Cardiac muscle cell (in vitro differentiated cells and primary cell): ENCODE data around the gene LRRC7. TPM values are rescaled to one million over a fixed set of nuclear protein-coding genes. Genes with fewer than 3 reads are reported as not detected.

Experiments
- DNase-seq, 2 donors: peaks; one replicate each; pipeline versions ENCODE4 v3.0.0 to v3.0.0-alpha.2; 2010 to 2017; ENCODE audit warnings: low read depth in 1 of 2, low spot score in 1 of 2
- H3K27ac ChIP-seq: fragments of 200-600 bp; sonication (generic); 2 replicates; pipeline ENCODE4 v1.5.1; 2016
- H3K27me3 ChIP-seq: fragments of 200-600 bp; sonication (generic); 2 replicates; pipeline ENCODE4 v1.6.0; 2016; ENCODE audit warnings: control low read depth
- H3K36me3 ChIP-seq: fragments of 200-600 bp; sonication (generic); 2 replicates; pipeline ENCODE4 v1.5.1; 2016; ENCODE audit warnings: control low read depth
- H3K4me1 ChIP-seq: fragments of 200-600 bp; sonication (generic); 2 replicates; pipeline ENCODE4 v1.8.1; 2017; ENCODE audit warnings: low read depth, mild to moderate bottlenecking, mixed run types
- H3K4me3 ChIP-seq: fragments of 200-600 bp; sonication (generic); 2 replicates; pipeline ENCODE4 v1.5.1; 2016; ENCODE audit warnings: mild to moderate bottlenecking
- H3K9me3 ChIP-seq: fragments of 200-600 bp; sonication (generic); 2 replicates; pipeline ENCODE4 v1.5.1; 2017; ENCODE audit warnings: low read depth, mild to moderate bottlenecking, control low read depth
- CTCF ChIP-seq: IDR thresholded peaks from 2 replicates; pipeline ENCODE4 v1.5.1; 2012; ENCODE audit warnings: low read depth, mild to moderate bottlenecking, low read length
- polyA plus RNA-seq: library from polyadenylated mRNA; unstranded; fragments of >200 nt; fragmentation: Nextera tagmentation; extraction: Ambion mirVana; gene quantifications from 2 replicates; pipeline ENCODE4 v1.2.1, GENCODE V29; 2016
- total RNA-seq: library from RNA; depleted of rRNA; stranded (reverse); fragments of >200 nt; gene quantifications from 2 replicates; pipeline ENCODE4 v1.2.3, GENCODE V29; 2016

LRRC7 gene
- total and polyA plus RNA-seq, 2 experiments from 2014 or later: 0.09 TPM; not detected in 1

GRCh38 chr1:69845655-69846054 lies 277.9 kb downstream of the LRRC7 start:
- no peaks in the 10 kb centered on the region for H3K4me1 ChIP-seq
- H3K4me3 ChIP-seq: no peak overlapping the region
- no peaks in the 10 kb centered on the region for H3K9me3 ChIP-seq
- no peak for DNase-seq
- H3K27ac ChIP-seq: no peak overlapping the region
- TF ChIP-seq CTCF: no peak
- H3K27me3 ChIP-seq: no peaks in the 10 kb centered on the region
- no peaks in the 10 kb centered on the region for H3K36me3 ChIP-seq

- no peak for TF ChIP-seq CTCF
- Histone ChIP-seq H3K4me3 (no peak overlapping the region), H3K9me3 (no peaks in the 10 kb centered on the region), H3K27ac (no peak overlapping the region), H3K27me3 (no peaks in the 10 kb centered on the region), H3K36me3 (no peaks in the 10 kb centered on the region), H3K4me1 (no peaks in the 10 kb centered on the region)
- DNase-seq: no peak
Measured at GRCh38 chr1:69846267-69846666, 278.5 kb downstream of the LRRC7 start.

GRCh38 chr1:69847670-69848069 lies 279.9 kb downstream of the LRRC7 start:
- no peaks in the 10 kb centered on the region for H3K9me3 ChIP-seq
- DNase-seq: no peak
- H3K4me1 ChIP-seq: no peaks in the 10 kb centered on the region
- TF ChIP-seq CTCF: no peak
- H3K4me3 ChIP-seq: no peak overlapping the region
- no peak overlapping the region for H3K27ac ChIP-seq
- no peaks in the 10 kb centered on the region for H3K27me3 ChIP-seq
- no peaks in the 10 kb centered on the region for H3K36me3 ChIP-seq

- no peaks in the 10 kb centered on the region for H3K36me3 ChIP-seq
- DNase-seq: no peak
- TF ChIP-seq CTCF: no peak
- H3K27ac ChIP-seq: no peak overlapping the region
- H3K27me3 ChIP-seq: no peaks in the 10 kb centered on the region
- H3K4me1 ChIP-seq: no peaks in the 10 kb centered on the region
- H3K4me3 ChIP-seq: no peak overlapping the region
- H3K9me3 ChIP-seq: no peaks in the 10 kb centered on the region
Measured at GRCh38 chr1:69852151-69852550, 284.4 kb downstream of the LRRC7 start.

- Histone ChIP-seq H3K27me3 (no peaks in the 10 kb centered on the region), H3K4me1 (no peaks in the 10 kb centered on the region), H3K9me3 (no peaks in the 10 kb centered on the region), H3K27ac (no peak overlapping the region), H3K36me3 (no peaks in the 10 kb centered on the region), H3K4me3 (no peak overlapping the region)
- no peak for TF ChIP-seq CTCF
- DNase-seq: no peak
Measured at GRCh38 chr1:69852706-69853105, 285.0 kb downstream of the LRRC7 start.

- no peaks in the 10 kb centered on the region for H3K9me3 ChIP-seq
- H3K27me3 ChIP-seq: no peaks in the 10 kb centered on the region
- no peaks in the 10 kb centered on the region for H3K4me1 ChIP-seq
- no peak overlapping the region for H3K27ac ChIP-seq
- TF ChIP-seq CTCF: no peak
- no peaks in the 10 kb centered on the region for H3K36me3 ChIP-seq
- peak in 1 of 2 donors; percentile 2 for DNase-seq
- no peak overlapping the region for H3K4me3 ChIP-seq
Measured at GRCh38 chr1:69858534-69858933, 290.8 kb downstream of the LRRC7 start.
